Caco-2 (cell line): ENCODE data around the gene ABI2. TPM values are rescaled to one million over a fixed set of nuclear protein-coding genes. Genes with fewer than 3 reads are reported as not detected.
"Not testable (repeated sequence)": the region's sequence is repeated elsewhere in the genome, so short reads cannot be mapped to it uniquely, and the experiment has no call there.

Experiments used
- BruUV-seq: library from RNA; stranded (reverse); fragments of 400-500 nt; replicated peaks from 2 replicates; lab custom pipeline; 2021; lab: Mats Ljungman, UMichigan
- CTCF ChIA-PET: fragments of 300-600 bp; sonication (Branson Sonifier 250); formaldehyde crosslinking; loops from one replicate; lab custom pipeline; 2022; ENCODE audit warnings: antibody characterized with exemption; lab: Charles Lee
- POLR2A ChIA-PET: fragments of 300-600 bp; sonication (Branson Sonifier 250); formaldehyde crosslinking; loops from one replicate; lab custom pipeline; 2022; ENCODE audit warnings: antibody characterized with exemption; lab: Charles Lee
- DNase-seq, 2 experiments: peaks; one replicate each; pipeline versions ENCODE4 v3.0.0 to v3.0.0-alpha.2; 2020 to 2022
- H3K27me3 ChIP-seq: replicated peaks from 2 replicates; pipeline ENCODE4 v1.6.0; 2011; ENCODE audit warnings: low read length; ENCODE audit not compliant: control insufficient read depth, insufficient read depth
- H3K36me3 ChIP-seq: 2 replicates; pipeline ENCODE4 v1.5.1; 2011; ENCODE audit warnings: low read length; ENCODE audit not compliant: control insufficient read depth, insufficient read depth
- H3K4me1 ChIP-seq: fragments of 250-450 bp; sonication (Bioruptor Pico); 2 replicates; pipeline ENCODE4 v1.5.1; 2020; ENCODE audit warnings: mild to moderate bottlenecking
- H3K4me3 ChIP-seq: 2 replicates; pipeline ENCODE4 v1.5.1; 2011; ENCODE audit warnings: low read depth, mild to moderate bottlenecking, control low read depth, low read length
- H3K9me3 ChIP-seq: fragments of 250-450 bp; sonication (Bioruptor Pico); 2 replicates; pipeline ENCODE4 v1.5.1; 2020; ENCODE audit warnings: mild to moderate bottlenecking, moderate library complexity
- H3K27ac Mint-ChIP-seq: one replicate; pipeline ENCODE4 v1.8.0; 2022; ENCODE audit warnings: mixed read lengths; ENCODE audit not compliant: unreplicated experiment
- H3K27me3 Mint-ChIP-seq: one replicate; pipeline ENCODE4 v1.8.0; 2022; ENCODE audit warnings: mixed read lengths; ENCODE audit not compliant: insufficient read depth, unreplicated experiment
- H3K36me3 Mint-ChIP-seq: one replicate; pipeline ENCODE4 v1.8.0; 2022; ENCODE audit warnings: mild to moderate bottlenecking, mixed read lengths; ENCODE audit not compliant: insufficient read depth, unreplicated experiment
- H3K4me1 Mint-ChIP-seq: one replicate; pipeline ENCODE4 v1.8.0; 2022; ENCODE audit warnings: low read depth, mixed read lengths; ENCODE audit not compliant: unreplicated experiment
- H3K4me3 Mint-ChIP-seq: one replicate; pipeline ENCODE4 v1.8.0; 2022; ENCODE audit warnings: mild to moderate bottlenecking, moderate library complexity, mixed read lengths; ENCODE audit not compliant: unreplicated experiment
- H3K9me3 Mint-ChIP-seq: one replicate; pipeline ENCODE4 v1.8.0; 2022; ENCODE audit warnings: mixed read lengths; ENCODE audit not compliant: unreplicated experiment
- CTCF ChIP-seq, 2 experiments: fragments of 200-600 bp in 1 of 2; IDR thresholded peaks; 1 replicate in 1 of 2; 2 replicates in 1 of 2; pipeline versions ENCODE4 v1.5.1 to v1.8.0; 2011 to 2022; ENCODE audit warnings: antibody characterized with exemption in 1 of 2, control low read depth in 1 of 2, inconsistent platforms in 1 of 2, low read depth in 1 of 2, low read length in 1 of 2, mild to moderate bottlenecking in 1 of 2, moderate library complexity in 1 of 2; ENCODE audit not compliant: insufficient read depth in 1 of 2, severe bottlenecking in 1 of 2, unreplicated experiment in 1 of 2
- intact Hi-C: fragments of 100-400 bp; cut with micrococcal nuclease; formaldehyde crosslinking; loops from one replicate; pipeline ENCODE4 v1.10.0; 2022; ENCODE audit not compliant: unreplicated experiment
- total RNA-seq: library from RNA; stranded (reverse); gene quantifications from 2 replicates; pipeline ENCODE4 v1.2.3, GENCODE V29; 2022

Gene ABI2
- total RNA-seq, 1 experiment from 2014 or later = 60.0 TPM

DNA sequence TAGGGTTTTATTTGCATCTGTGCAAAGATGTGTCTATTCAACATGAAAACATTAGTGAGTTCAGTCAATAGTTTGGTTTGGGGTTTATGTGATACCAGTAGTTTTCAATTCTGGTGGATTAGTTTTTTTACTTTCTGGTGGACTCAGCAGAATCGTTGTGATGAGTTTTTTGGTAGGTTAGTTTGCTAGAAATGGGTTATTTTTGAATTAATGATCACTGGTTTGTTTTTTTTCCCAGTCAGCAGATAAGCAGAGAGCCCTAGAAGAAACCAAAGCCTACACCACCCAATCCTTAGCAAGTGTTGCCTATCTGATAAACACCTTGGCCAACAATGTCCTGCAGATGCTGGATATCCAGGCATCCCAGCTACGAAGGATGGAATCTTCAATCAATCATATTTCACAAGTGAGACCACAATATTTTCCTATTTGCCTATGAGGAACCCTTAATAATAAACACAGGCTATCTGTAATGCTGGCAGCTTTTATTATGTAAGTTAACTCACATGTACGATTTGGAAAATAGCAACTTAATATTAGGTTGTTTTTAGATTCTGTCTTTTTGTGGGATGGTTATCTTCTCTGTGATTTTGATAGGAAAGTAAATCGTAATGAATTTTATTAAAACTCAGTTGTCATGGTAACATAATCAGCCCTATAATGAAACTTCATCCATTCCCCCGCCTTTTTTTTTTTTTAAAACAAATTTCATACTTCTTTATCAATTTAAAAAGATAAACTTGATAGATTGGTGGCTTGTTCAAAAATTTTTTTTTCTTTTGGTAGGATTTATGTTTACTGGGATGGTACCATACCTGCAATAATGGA lies 38.7 kb downstream of the ABI2 start:
- no peaks in the 10 kb centered on the region for H3K9me3 ChIP-seq
- H3K4me3 ChIP-seq = no peak overlapping the region
- Mint-ChIP-seq H3K4me3 (no peak overlapping the region), H3K9me3 (no peaks in the 10 kb centered on the region), H3K36me3 (no peaks in the 10 kb centered on the region), H3K4me1 (no peaks in the 10 kb centered on the region), H3K27ac (no peak overlapping the region), H3K27me3 (no peaks in the 10 kb centered on the region)
- ChIA-PET CTCF (no interaction called here), POLR2A (no interaction called here)
- no peaks in the 10 kb centered on the region for H3K36me3 ChIP-seq
- H3K27me3 ChIP-seq = no peaks in the 10 kb centered on the region
- intact Hi-C loops = no loop called here
- no TSS peak for BruUV-seq
- no peak for DNase-seq
- no peak for TF ChIP-seq CTCF (IDR thresholded peaks at IDR 0.05; ENCODE audit: insufficient read depth in 1 of 2, low read depth in 1 of 2, low read length in 1 of 2, severe bottlenecking in 1 of 2, unreplicated experiment in 1 of 2)
- H3K4me1 ChIP-seq = no peaks in the 10 kb centered on the region

DNA sequence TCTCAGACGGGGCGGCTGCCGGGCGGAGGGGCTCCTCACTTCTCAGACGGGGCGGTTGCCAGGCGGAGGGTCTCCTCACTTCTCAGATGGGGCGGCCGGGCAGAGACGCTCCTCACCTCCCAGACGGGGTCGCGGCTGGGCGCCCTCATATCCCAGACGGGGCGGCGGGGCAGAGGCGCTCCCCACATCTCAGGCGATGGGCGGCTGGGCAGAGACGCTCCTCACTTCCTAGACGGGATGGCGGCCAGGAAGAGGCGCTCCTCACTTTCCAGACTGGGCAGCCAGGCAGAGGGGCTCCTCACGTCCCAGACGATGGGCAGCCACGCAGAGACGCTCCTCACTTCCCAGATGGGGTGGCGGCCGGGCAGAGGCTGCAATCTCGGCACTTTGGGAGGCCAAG lies 44.5 kb downstream of the ABI2 start:
- intact Hi-C loops, H3K36me3 ChIP-seq, H3K4me3 Mint-ChIP-seq, H3K9me3 ChIP-seq, H3K4me3 ChIP-seq, H3K4me1 Mint-ChIP-seq, H3K27me3 ChIP-seq, CTCF ChIA-PET, H3K36me3 Mint-ChIP-seq, H3K9me3 Mint-ChIP-seq, H3K27ac Mint-ChIP-seq, H3K27me3 Mint-ChIP-seq, POLR2A ChIA-PET, H3K4me1 ChIP-seq, BruUV-seq, DNase-seq: not testable (repeated sequence)

- peak in 1 of 2 experiments; percentile 19 for TF ChIP-seq CTCF (IDR thresholded peaks at IDR 0.05; ENCODE audit: insufficient read depth in 1 of 2, low read depth in 1 of 2, low read length in 1 of 2, severe bottlenecking in 1 of 2, unreplicated experiment in 1 of 2)
- Histone ChIP-seq H3K4me1 (no peaks in the 10 kb centered on the region), H3K9me3 (no peaks in the 10 kb centered on the region), H3K4me3 (no peak overlapping the region), H3K27me3 (no peaks in the 10 kb centered on the region), H3K36me3 (no peaks in the 10 kb centered on the region)
- no TSS peak for BruUV-seq
- Mint-ChIP-seq H3K9me3 (no peaks in the 10 kb centered on the region), H3K4me1 (no peaks in the 10 kb centered on the region), H3K27ac (no peak overlapping the region), H3K36me3 (no peaks in the 10 kb centered on the region), H3K4me3 (no peak overlapping the region), H3K27me3 (no peaks in the 10 kb centered on the region)
- intact Hi-C loops = no loop called here
- DNase-seq = no peak
- ChIA-PET POLR2A (no interaction called here), CTCF (no interaction called here)
Measured at GRCh38 chr2:203376173-203376572, 48.0 kb downstream of the ABI2 start.
